Measurements from ENCODE around the gene PTGDS.

Gene PTGDS

GRCh38 chr9:137030538-137031527 is 53.5 kb downstream of the PTGDS start:
- TF ChIP-seq Cebpa-rat (IDR thresholded peaks at IDR 0.05), result peak in 9 of 11 experiments; percentile 41 to 87 (median 76); a peak in 16 of 22 replicates
- Histone ChIP-seq H3K9ac (peak overlapping the region; percentile 76 to 92 (median 88)), H3K27me3 (no peaks in the 10 kb centered on the region), H3K4me2 (peak overlapping the region; percentile 91 to 100 (median 98)), H3K9me3 (replicated peaks in 1 of 11) (no peaks in the 10 kb centered on the region), H4K20me1 (peaks cover 9 to 44% (median 31%) of the 10 kb centered on the region in 11 experiments; a peak in 19 of 22 replicates), H3K27ac (peak overlapping the region; percentile 64 to 98 (median 93)), H3K4me1 (peaks cover 51 to 96% (median 85%) of the 10 kb centered on the region in 10 experiments), H3K4me3 (peak overlapping the region; percentile 65 to 84 (median 74); a peak in 19 of 20 replicates), H3K36me3 (peaks cover 0 to 29% (median 11%) of the 10 kb centered on the region in 11 experiments; a peak in 12 of 22 replicates)
